H9 (cell line): Measurements from ENCODE around the gene FAM120C. TPM values are rescaled to one million over a fixed set of nuclear protein-coding genes. Genes with fewer than 3 reads are reported as not detected.

ENCODE experiments used
- DNase-seq: peaks from one replicate; pipeline ENCODE4 v3.0.0-alpha.2; 2017
- H2AFZ ChIP-seq: one replicate; pipeline ENCODE4 v1.6.1; 2013; ENCODE audit warnings: mild to moderate bottlenecking, low read length, control low read depth, moderate library complexity
- H2AK5ac ChIP-seq: 2 replicates; pipeline ENCODE4 v1.6.1; 2013; ENCODE audit warnings: low read length, control low read depth, mixed read lengths; ENCODE audit not compliant: insufficient read length
- H2BK120ac ChIP-seq: one replicate; pipeline ENCODE4 v1.6.1; 2013; ENCODE audit warnings: low read depth, mild to moderate bottlenecking, low read length, control low read depth, inconsistent platforms; ENCODE audit not compliant: poor library complexity, severe bottlenecking
- H2BK12ac ChIP-seq: 2 replicates; pipeline ENCODE4 v1.6.1; 2013; ENCODE audit warnings: low read length, control low read depth, mixed read lengths, low read depth; ENCODE audit not compliant: insufficient read length
- H2BK15ac ChIP-seq: 2 replicates; pipeline ENCODE4 v1.6.1; 2013; ENCODE audit warnings: low read depth, low read length, control low read depth
- H2BK20ac ChIP-seq: one replicate; pipeline ENCODE4 v1.6.1; 2013; ENCODE audit warnings: low read depth, mild to moderate bottlenecking, low read length, control low read depth, inconsistent platforms; ENCODE audit not compliant: poor library complexity, severe bottlenecking
- H2BK5ac ChIP-seq: 2 replicates; pipeline ENCODE4 v1.6.1; 2013; ENCODE audit warnings: low read length, control low read depth, mixed read lengths; ENCODE audit not compliant: insufficient read length
- H3K14ac ChIP-seq: 2 replicates; pipeline ENCODE4 v1.6.1; 2013; ENCODE audit warnings: low read length, control low read depth; ENCODE audit not compliant: insufficient read depth
- H3K18ac ChIP-seq: 2 replicates; pipeline ENCODE4 v1.6.1; 2013; ENCODE audit warnings: low read depth, mild to moderate bottlenecking, mixed read lengths, low read length, control low read depth; ENCODE audit not compliant: insufficient read length
- H3K23ac ChIP-seq: 2 replicates; pipeline ENCODE4 v1.6.1; 2013; ENCODE audit warnings: low read length, control low read depth, mixed read lengths, low read depth; ENCODE audit not compliant: insufficient read length
- H3K23me2 ChIP-seq: 2 replicates; pipeline ENCODE4 v1.6.1; 2013; ENCODE audit warnings: low read depth, mild to moderate bottlenecking, mixed read lengths, low read length, control low read depth; ENCODE audit not compliant: insufficient read length, poor library complexity, severe bottlenecking
- H3K27ac ChIP-seq: 2 replicates; pipeline ENCODE4 v1.5.1; 2013; ENCODE audit warnings: low read length, control low read depth, mixed read lengths, low read depth; ENCODE audit not compliant: insufficient read length
- H3K27me3 ChIP-seq: 2 replicates; pipeline ENCODE4 v1.6.1; 2013; ENCODE audit warnings: low read length, control low read depth, inconsistent platforms; ENCODE audit not compliant: insufficient read depth
- H3K4ac ChIP-seq: 2 replicates; pipeline ENCODE4 v1.6.1; 2013; ENCODE audit warnings: low read depth, mild to moderate bottlenecking, control low read depth, inconsistent platforms, low read length, moderate library complexity
- H3K4me1 ChIP-seq: 2 replicates; pipeline ENCODE4 v1.6.1; 2013; ENCODE audit warnings: low read length, control low read depth, inconsistent platforms; ENCODE audit not compliant: insufficient read depth
- H3K4me2 ChIP-seq: 2 replicates; pipeline ENCODE4 v1.6.1; 2013; ENCODE audit warnings: low read length, control low read depth, mixed read lengths; ENCODE audit not compliant: insufficient read length, insufficient read depth
- H3K56ac ChIP-seq: 2 replicates; pipeline ENCODE4 v1.6.1; 2013; ENCODE audit warnings: low read depth, mild to moderate bottlenecking, mixed read lengths, low read length, control low read depth; ENCODE audit not compliant: insufficient read length
- H3K79me1 ChIP-seq: 2 replicates; pipeline ENCODE4 v1.6.1; 2013; ENCODE audit warnings: low read depth, mild to moderate bottlenecking, moderate library complexity, low read length, control low read depth, inconsistent platforms; ENCODE audit not compliant: insufficient read depth, poor library complexity, severe bottlenecking
- H3K79me2 ChIP-seq: 2 replicates; pipeline ENCODE4 v1.6.1; 2013; ENCODE audit warnings: low read length, control low read depth, inconsistent platforms; ENCODE audit not compliant: insufficient read depth
- H3K9ac ChIP-seq: 2 replicates; pipeline ENCODE4 v1.6.1; 2013; ENCODE audit warnings: low read length, control low read depth, mixed read lengths; ENCODE audit not compliant: insufficient read length; ENCODE audit errors: extremely low read depth
- H3K9me3 ChIP-seq: one replicate; pipeline ENCODE4 v1.6.1; 2013; ENCODE audit warnings: low read depth, low read length, inconsistent platforms; ENCODE audit not compliant: control insufficient read depth
- H3T11ph ChIP-seq: one replicate; pipeline ENCODE4 v1.6.1; 2013; ENCODE audit warnings: mild to moderate bottlenecking, low read length, control low read depth, inconsistent platforms
- H4K20me1 ChIP-seq: one replicate; pipeline ENCODE4 v1.6.1; 2013; ENCODE audit not compliant: control insufficient read depth, insufficient read length, insufficient read depth
- H4K5ac ChIP-seq: 2 replicates; pipeline ENCODE4 v1.6.1; 2013; ENCODE audit warnings: low read depth, mild to moderate bottlenecking, mixed read lengths, low read length, control low read depth; ENCODE audit not compliant: insufficient read length
- H4K8ac ChIP-seq: replicated peaks from 2 replicates; pipeline ENCODE4 v1.6.1; 2013; ENCODE audit warnings: low read length, control low read depth, mixed read lengths, low read depth; ENCODE audit not compliant: insufficient read length
- H4K91ac ChIP-seq: 2 replicates; pipeline ENCODE4 v1.6.1; 2013; ENCODE audit warnings: low read depth, mild to moderate bottlenecking, moderate library complexity, mixed read lengths, low read length, control low read depth; ENCODE audit not compliant: insufficient read length
- H3K27ac Mint-ChIP-seq, 3 experiments: 2 replicates in 2 of 3; 3 replicates in 1 of 3; pipeline ENCODE4 v1.8.0; 2020 to 2021; ENCODE audit warnings: mixed read lengths in 3 of 3, mild to moderate bottlenecking in 1 of 3, moderate library complexity in 1 of 3
- H3K27me3 Mint-ChIP-seq: 2 replicates; pipeline ENCODE4 v1.8.0; 2021; ENCODE audit warnings: low read depth, mild to moderate bottlenecking, moderate library complexity, mixed read lengths
- H3K36me3 Mint-ChIP-seq, 3 experiments: 2 replicates in 2 of 3; 3 replicates in 1 of 3; pipeline ENCODE4 v1.8.0; 2020 to 2021; ENCODE audit warnings: low read depth in 3 of 3, mixed read lengths in 3 of 3; ENCODE audit not compliant: insufficient read depth in 1 of 3
- H3K4me1 Mint-ChIP-seq, 2 experiments: 2 replicates each; pipeline ENCODE4 v1.8.0; 2020; ENCODE audit warnings: mixed read lengths in 2 of 2
- H3K4me3 Mint-ChIP-seq, 2 experiments: 2 replicates in 1 of 2; 3 replicates in 1 of 2; pipeline ENCODE4 v1.8.0; 2020 to 2021; ENCODE audit warnings: mild to moderate bottlenecking in 2 of 2, mixed read lengths in 2 of 2, moderate library complexity in 1 of 2
- H3K9me3 Mint-ChIP-seq, 2 experiments: 2 replicates in 1 of 2; 3 replicates in 1 of 2; pipeline ENCODE4 v1.8.0; 2020; ENCODE audit warnings: mild to moderate bottlenecking in 2 of 2, mixed read lengths in 2 of 2, moderate library complexity in 1 of 2
- CTCF ChIP-seq: fragments of 200-600 bp; sonication (generic); conservative IDR thresholded peaks from 3 replicates; pipeline ENCODE4 v1.8.0; 2021; ENCODE audit warnings: antibody characterized with exemption, mild to moderate bottlenecking
- total RNA-seq: library from RNA; stranded (reverse); gene quantifications from 2 replicates; pipeline ENCODE4 v1.2.1, GENCODE V29; 2021

The FAM120C gene
- total RNA-seq, 1 experiment from 2014 or later, result 9.2 TPM

GRCh38 chrX:54194982-54195588 is 12.0 kb upstream of the FAM120C start:
- Histone ChIP-seq H3T11ph (no peak overlapping the region), H3K9me3 (peaks cover 14% of the 10 kb centered on the region), H3K4me2 (no peak overlapping the region), H4K5ac (no peak overlapping the region), H2AK5ac (no peak overlapping the region), H3K14ac (no peak overlapping the region), H3K4me1 (no peaks in the 10 kb centered on the region), H4K91ac (no peak overlapping the region), H3K9ac (no peak overlapping the region), H4K8ac (no peak overlapping the region), H3K23me2 (no peaks in the 10 kb centered on the region), H2BK15ac (no peak overlapping the region), H2BK5ac (no peak overlapping the region), H4K20me1 (no peaks in the 10 kb centered on the region), H2AFZ (no peak overlapping the region), H2BK12ac (no peak overlapping the region), H3K4ac (no peak overlapping the region), H3K56ac (no peak overlapping the region), H3K27ac (no peak overlapping the region), H3K27me3 (no peaks in the 10 kb centered on the region), H3K79me1 (no peaks in the 10 kb centered on the region), H3K18ac (no peak overlapping the region), H2BK120ac (no peak overlapping the region), H3K79me2 (no peaks in the 10 kb centered on the region), H2BK20ac (no peak overlapping the region), H3K23ac (no peak overlapping the region)
- no peak overlapping the region for H3K27ac Mint-ChIP-seq
- H3K4me1 Mint-ChIP-seq, result peaks cover 4 to 6% of the 10 kb centered on the region in 2 experiments
- no peaks in the 10 kb centered on the region; the same call in 1 of the 2 replicates for H3K27me3 Mint-ChIP-seq
- H3K4me3 Mint-ChIP-seq, result no peak overlapping the region
- H3K9me3 Mint-ChIP-seq, result peaks cover 37 to 49% of the 10 kb centered on the region in 2 experiments
- no peak for TF ChIP-seq CTCF
- DNase-seq, result no peak
- peaks cover 3 to 6% (median 4%) of the 10 kb centered on the region in 3 experiments; a peak in 5 of 7 replicates for H3K36me3 Mint-ChIP-seq
